ENCODE results near the gene UPK2.

- no peak for TF ChIP-seq CTCF (IDR thresholded peaks at IDR 0.05; ENCODE audit: low read depth, low read length)
- TF ChIP-seq MYC (IDR thresholded peaks at IDR 0.05; ENCODE audit: low read depth, low read length): no peak
- TF ChIP-seq MAX (IDR thresholded peaks at IDR 0.05; ENCODE audit: low read depth, low read length): no peak
These were observed 17.4 kb upstream of the UPK2 start for GRCh38 chr11:118938491-118939403.
